HG02840 (cell line): ENCODE measurements around the gene SKIC2.
"Not testable (repeated sequence)": the region's sequence is repeated elsewhere in the genome, so short reads cannot be mapped to it uniquely, and the experiment has no call there.

ENCODE experiments used
- ATAC-seq: cut with Tn5 transposase; IDR thresholded peaks from one replicate; pipeline ENCODE4 v1.9.1; 2021; ENCODE audit warnings: mild to moderate bottlenecking, moderate library complexity, moderate number of reproducible peaks; ENCODE audit not compliant: unreplicated experiment, low FRiP score

Gene SKIC2

DNA sequence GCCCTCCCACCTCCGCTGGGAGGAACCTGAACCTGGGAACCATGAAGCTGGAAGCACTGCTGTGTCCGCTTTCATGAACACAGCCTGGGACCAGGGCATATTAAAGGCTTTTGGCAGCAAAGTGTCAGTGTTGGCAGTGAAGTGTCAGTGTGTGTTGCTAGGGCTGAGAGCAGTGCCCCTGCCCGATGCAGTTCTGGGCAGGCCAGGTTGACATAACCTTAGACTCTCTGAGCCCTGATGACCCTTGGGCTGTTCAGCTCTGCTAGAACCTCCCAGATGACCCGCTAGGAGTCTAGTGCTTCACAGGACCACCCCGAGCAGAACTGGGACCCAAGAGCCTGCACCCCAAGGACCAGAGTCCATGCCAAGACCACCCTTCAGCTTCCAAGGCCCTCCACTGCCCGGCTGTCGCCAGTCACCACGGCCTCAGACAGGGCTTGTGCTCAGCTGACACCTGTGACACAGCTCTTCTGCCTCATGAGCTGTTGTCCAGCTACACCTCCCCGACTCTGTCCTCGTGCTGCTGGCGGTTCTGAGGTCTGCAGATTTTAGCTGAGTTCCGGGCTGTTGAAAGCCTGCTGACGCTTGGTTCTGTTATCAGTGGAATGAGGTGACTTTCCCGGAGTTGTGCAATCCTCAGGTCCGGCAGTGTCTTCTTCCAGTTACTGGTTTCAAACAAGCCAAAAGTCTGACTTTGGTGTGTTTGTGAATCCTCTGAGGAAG lies 43.7 kb downstream of the SKIC2 start:
- ATAC-seq, result not testable (repeated sequence)

DNA sequence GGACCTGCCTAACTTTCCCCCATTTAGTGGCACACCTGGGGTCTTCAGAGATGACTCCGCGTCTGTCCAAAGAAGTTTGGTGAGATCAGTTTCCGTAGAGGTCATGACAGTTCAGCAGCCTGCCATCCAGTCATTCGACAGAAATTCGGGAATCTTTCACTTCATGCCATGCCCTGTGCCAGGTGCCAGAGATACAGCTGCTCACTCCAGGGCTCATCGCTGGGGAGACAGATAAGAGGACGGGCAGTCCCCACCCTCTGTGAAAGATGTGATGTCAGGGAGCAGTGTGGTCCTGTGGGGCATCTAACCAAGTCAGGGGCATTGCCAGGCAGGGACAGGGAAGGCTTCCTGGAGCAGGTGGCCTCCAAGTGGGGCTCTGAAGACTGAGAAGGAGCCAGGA lies 44.3 kb downstream of the SKIC2 start:
- ATAC-seq, result not testable (repeated sequence)

DNA sequence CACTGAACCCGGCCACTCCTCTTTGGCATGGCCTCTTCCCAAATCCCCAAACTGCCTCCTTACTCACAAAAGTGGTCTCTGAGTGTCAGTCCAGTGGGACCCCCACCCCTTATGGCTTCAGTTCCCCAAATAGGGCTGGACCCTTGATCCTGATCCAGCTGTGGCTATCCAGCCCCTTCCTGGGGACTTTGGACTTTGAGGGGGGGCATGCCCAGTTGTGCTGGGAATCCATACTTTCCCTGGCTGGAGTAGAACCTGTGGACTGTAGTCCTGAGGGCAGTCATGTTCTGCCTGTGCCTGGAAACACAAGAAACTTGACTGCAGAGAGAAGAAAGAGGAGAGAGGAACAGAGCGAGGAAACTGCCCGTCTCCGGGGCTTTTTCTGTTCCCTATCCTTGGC lies 45.4 kb downstream of the SKIC2 start:
- ATAC-seq, result not testable (repeated sequence)

DNA sequence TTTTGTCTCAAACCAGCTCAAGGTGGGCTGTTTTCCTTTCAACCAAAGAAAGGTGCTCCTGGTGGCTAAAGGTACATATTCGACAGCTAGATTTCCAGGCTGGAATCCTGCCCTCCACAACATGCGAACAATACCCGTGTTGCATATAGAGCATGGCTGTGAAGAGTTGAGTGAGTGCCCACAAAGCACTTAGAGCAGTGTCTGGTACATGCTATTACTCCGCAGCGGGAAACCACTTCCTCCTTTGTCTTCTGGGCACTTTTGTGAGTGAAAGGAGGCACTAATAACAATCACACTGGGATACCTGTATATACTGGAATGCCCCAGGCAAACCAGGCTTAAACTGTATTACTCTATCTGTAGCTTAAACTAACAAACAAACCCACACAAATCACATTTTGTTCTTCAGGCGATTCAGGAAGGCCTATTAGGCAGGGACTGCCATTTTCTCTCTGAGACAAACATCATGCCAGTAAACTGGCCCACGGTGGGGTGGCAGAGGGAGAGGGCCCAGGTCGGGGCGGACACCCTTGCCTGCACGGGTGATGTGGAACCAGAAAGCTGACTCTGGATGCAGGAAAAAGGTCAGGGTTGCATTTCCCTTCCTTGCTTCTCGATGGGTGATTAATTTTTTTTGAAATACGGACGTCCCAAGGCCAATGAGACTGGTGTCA lies 46.0 kb downstream of the SKIC2 start:
- ATAC-seq, result not testable (repeated sequence)

DNA sequence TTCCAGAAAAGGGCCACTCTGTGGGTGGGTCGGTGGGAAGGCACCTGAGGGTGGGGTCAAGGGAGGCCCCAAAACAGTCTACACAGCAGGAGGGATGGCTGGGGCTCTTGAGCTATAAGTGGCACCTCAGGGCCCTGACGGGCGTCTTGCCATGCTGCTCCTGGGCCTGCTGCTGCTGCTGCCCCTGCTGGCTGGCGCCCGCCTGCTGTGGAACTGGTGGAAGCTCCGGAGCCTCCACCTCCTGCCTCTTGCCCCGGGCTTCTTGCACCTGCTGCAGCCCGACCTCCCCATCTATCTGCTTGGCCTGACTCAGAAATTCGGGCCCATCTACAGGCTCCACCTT lies 46.5 kb downstream of the SKIC2 start:
- ATAC-seq, result not testable (repeated sequence)

DNA sequence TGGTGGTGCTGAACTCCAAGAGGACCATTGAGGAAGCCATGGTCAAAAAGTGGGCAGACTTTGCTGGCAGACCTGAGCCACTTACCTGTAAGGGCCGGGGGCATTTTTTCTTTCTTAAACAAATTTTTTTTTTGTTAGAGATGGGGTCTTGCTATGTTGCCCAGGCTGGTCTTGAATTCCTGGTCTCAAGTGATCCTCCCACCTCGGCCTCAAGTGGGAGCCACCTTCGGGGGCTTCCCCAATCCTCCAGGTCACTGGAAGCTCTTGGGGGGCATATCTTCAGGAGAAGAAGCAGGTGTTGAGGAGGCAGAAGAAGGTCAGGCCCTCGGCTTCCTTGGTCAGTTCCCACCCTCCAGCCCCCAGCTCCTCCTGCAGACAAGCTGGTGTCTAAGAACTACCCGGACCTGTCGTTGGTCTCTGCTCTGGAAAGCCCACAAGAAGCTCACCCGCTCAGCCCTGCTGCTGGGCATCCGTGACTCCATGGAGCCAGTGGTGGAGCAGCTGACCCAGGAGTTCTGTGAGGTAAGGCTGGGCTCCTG lies 47.1 kb downstream of the SKIC2 start:
- ATAC-seq, result not testable (repeated sequence)

DNA sequence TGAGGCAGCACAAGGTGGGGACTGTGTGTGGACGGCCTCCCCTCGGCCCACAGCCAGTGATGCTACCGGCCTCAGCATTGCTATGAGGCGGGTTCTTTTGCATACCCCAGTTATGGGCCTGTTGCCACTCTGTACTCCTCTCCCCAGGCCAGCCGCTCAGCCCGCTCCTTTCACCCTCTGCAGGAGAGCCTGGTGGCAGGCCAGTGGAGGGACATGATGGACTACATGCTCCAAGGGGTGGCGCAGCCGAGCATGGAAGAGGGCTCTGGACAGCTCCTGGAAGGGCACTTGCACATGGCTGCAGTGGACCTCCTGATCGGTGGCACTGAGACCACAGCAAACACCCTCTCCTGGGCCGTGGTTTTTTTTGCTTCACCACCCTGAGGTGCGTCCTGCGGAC lies 48.1 kb downstream of the SKIC2 start:
- not testable (repeated sequence) for ATAC-seq

DNA sequence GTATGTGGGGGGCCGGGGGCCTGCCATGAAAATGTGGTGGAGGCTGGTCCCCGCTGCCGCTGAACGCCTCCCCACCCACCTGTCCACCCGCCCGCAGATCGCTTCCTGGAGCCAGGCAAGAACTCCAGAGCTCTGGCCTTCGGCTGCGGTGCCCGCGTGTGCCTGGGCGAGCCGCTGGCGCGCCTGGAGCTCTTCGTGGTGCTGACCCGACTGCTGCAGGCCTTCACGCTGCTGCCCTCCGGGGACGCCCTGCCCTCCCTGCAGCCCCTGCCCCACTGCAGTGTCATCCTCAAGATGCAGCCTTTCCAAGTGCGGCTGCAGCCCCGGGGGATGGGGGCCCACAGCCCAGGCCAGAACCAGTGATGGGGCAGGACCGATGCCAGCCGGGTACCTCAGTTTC lies 49.1 kb downstream of the SKIC2 start:
- not testable (repeated sequence) for ATAC-seq

DNA sequence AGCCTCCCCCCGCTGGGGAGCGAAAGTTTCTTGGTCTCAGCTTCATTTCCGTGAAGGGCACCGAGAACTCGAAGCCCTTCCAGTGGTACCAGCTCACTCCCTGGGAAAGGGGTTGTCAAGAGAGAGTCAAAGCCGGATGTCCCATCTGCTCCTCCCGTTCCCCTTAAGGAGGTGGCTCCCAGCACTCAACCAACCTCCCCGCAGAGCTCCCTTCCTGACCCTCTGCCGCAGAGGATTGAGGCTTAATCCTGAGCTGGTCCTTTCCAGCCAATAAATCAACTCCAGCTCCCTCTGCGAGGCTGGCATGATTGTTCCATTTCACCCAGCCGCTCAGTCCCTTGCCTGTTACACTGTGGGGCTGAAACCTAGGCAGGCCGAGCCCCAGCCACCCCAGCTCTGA lies 49.6 kb downstream of the SKIC2 start:
- not testable (repeated sequence) for ATAC-seq

DNA sequence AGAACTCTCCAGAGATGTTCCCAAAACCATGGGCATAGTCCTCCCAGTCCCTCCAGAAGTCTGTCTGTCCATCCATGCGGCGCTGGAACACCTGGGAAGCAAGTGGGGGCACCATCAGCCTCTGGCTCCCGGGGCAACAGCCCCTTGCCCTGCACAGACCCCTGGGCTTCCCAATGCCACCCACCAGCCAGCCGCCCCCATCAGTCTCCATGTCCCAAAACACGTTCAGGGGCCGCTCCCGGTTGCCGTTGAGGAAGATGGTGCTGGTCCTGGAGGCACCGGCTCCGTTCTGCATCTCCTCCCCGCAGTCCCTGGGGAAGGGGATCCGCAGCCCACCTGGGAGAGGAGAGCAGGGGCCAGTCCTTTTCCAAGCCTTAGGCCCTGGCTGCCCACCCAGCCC lies 50.6 kb downstream of the SKIC2 start:
- ATAC-seq, result not testable (repeated sequence)

DNA sequence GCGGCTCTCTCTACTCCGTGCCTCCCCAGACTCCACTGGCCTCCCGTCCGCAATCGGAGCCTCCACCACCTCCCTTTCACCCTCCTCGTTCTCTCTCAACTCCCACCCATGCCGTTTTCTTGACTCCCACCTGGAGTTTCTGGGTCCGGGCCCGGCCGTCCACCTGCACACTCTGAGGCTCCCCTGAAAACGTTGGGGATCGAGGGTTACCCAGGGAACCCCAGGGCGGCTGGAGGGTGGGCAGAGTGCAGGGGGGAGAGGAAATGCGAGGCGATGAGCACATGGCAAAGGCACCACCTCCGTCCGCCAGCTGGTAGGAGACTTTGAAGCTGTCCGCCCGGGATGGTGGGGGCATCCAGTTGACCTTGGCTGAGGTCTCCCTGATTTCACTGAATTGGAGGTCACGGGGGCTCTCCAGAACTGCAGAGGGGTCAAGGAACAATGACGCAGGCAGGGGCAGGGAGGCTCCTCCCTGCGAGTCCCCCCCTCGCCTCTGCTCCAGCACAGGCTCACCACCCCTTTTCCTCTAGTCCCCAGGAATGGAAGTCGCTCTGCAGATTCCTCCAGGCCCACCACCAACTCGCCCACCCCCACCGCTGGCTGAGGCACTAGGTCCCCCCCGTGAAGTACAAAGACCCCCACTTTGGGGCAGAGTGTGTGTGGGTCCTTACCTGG lies 52.0 kb downstream of the SKIC2 start:
- ATAC-seq, result not testable (repeated sequence)

DNA sequence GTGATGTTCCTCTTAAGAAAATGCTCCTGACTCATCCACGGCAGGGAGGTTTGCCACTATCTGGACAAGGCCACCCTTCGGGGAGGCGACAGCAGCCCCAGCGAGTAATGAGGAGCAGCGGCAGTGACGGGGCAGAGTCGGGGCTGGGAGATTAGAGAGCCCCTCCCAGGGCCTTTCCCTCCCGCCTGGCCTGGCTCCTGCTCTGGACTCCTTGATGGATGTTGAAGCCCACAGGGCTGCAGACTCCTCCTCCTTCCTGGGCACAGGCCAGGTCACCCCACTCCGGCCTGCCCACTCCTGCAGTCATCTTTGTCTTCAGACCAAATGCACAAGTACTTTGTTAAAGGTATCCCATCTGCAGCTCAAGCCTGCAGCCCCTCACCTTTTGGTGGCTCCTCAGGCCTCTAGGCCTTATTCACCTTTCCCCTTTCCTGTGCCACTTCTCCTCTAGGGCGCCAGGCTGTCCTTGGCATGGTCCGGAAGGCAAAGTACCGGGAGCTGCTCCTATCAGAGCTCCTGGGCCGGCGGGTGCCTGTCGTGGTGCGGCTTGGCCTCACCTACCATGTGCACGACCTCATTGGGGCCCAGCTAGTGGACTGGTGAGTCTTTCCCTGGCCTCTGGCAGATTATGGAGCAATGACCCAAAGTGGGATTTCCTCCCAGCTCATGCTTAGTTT lies 54.1 kb downstream of the SKIC2 start:
- not testable (repeated sequence) for ATAC-seq

DNA sequence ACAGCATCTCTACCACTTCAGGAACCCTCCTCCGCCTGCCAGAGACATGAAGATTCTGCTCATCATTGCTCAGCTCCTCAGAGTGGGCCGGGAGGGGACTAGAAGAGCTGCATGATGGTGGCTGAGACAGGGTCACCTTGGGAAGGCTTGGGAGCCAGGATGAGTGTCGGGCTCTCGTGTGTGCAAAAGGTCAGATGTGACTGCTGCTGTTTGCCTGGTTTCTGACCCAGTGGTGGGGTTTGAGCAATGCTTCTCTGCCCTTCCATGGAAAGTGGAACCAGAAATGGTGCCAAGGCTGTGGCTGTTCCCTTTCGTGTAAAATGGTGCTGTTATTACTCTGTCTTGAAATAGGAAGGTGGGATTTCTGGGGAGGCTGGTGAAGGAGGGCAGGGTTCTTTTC lies 54.8 kb downstream of the SKIC2 start:
- ATAC-seq, result not testable (repeated sequence)

DNA sequence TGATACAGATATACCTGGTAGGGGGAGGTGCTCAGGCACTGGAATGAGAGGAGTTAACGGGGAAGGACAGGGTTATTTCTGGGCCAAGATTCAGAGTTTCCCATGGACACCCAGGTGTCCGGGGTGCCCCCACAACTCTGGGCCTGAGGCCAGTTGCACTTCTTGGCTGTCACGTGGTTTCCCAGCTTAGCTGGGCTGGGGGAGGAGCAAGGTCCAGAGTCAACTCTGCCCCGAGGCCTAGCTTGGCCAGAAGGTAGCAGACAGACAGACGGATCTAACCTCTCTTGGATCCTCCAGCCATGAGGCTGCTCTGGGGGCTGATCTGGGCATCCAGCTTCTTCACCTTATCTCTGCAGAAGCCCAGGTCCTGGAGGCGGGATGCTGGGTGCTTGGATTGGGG lies 55.6 kb downstream of the SKIC2 start, which contains the start of gene C4B:
Gene C4B (plus strand): TSS at position 249 of the 400 bp plus-strand sequence. CDS start 51 bp downstream, at position 300.
- ATAC-seq, result not testable (repeated sequence)
